UCSD-AML1 (cell line): ENCODE data around the gene FUCA2.
A peak's percentile ranks its signal among the peaks of the same experiment; 100 is the strongest.
"Not testable (repeated sequence)": the region's sequence is repeated elsewhere in the genome, so short reads cannot be mapped to it uniquely, and the experiment has no call there.

Experiments
- DNase-seq: peaks from one replicate; lab custom pipeline; 2025; ENCODE audit not compliant: unreplicated experiment; lab: John Stamatoyannopoulos, UW

The FUCA2 gene

DNA sequence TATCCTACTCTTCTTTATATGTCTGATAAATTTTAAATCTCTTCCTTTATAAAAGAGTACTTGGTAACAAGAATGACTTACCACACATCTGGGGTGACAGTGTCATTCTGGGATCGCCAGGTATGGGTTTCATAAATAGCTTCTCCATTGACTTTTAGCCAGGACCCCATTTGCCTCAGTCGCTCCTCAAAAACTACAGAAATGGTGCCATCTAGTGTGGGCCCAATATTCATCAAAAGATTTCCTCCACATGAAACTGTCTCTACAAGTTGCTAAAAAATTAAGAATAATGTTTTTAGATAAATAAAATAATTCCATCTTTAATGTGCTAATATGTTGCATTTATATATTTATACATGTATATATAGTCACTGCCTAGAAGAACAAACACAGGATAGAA lies 9.7 kb downstream of the FUCA2 start:
- DNase-seq: no peak

- no peak for DNase-seq
Measured at GRCh38 chr6:143498428-143498827, 13.1 kb downstream of the FUCA2 start.

DNA sequence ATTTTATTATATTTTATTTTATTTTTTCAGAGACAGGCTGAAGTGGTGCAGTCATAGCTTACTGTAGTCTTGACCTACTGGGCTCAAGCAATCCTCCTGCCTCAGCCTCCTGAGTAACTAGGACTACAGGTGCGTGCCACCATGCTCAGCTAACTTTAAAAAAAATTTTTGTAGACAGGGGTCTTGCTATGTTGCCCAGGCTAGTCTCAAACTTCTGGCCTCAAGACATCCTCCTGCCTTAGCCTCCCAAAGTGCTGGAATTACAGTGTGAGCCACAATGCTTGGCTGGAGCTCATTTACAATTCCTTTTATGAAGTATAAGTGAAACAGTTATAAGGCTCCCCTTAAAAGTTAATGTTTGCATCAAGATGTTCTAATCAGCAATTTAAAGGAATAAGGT lies 14.5 kb downstream of the FUCA2 start:
- no peak for DNase-seq

DNA sequence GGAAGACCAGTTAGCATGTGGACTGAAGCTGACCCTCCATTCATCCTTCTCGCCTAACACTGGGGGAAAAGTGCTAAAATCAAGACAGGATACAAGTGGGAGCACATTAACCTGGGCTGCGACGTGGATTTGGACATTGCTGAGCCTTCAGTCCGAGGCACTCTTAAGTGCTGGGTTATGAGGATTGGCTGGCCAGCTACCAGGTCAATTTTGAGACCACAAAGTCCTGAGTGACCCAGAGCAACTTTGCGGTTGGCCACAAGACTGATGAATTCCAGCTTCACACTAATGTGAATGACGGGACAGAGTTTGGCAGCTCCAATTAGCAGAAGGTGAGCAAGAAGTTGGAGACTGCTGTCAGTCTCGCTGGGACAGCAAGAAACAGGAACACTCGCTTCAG lies 20.7 kb downstream of the FUCA2 start:
- DNase-seq: no peak

- no peak for DNase-seq
Measured at GRCh38 chr6:143490244-143490643, 21.3 kb downstream of the FUCA2 start.

DNA sequence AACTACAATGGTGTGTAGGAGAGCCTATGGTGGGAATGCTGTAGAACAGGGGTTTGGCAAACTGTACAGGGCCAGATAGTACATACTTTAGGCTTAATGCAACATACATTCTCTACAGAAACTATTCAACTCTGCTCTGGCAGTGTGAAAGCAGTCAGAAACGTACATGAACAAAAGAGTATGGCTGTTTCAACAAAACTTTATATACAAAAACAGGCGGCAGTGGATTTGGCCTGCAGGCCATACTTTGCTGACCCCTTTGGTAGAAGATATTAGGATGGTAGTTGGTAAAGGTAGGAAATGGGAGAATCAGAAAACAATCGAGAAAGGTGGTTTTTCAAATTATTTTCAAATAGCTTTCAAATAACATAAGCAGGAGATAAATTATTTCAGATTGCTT lies 24.8 kb downstream of the FUCA2 start:
- no peak for DNase-seq

DNA sequence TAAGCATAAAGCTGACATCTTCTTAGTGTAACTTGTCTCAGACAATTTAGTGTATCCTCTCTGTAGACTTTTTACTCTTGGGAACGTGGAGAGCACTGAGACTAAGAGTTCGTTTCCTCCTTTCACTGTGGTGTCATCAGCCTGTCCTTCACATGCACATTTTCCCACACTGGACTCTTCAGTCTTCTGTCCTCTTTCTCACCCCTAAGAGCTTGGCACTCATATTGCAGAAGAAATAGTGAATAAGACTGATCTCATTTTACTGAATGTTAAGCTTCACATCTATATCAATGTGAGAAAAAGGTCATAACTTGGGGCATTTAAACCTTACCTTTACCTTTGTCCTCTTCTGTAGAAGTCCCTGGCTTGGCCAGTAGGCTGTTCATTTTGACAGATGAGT lies 25.6 kb downstream of the FUCA2 start:
- DNase-seq: no peak

DNA sequence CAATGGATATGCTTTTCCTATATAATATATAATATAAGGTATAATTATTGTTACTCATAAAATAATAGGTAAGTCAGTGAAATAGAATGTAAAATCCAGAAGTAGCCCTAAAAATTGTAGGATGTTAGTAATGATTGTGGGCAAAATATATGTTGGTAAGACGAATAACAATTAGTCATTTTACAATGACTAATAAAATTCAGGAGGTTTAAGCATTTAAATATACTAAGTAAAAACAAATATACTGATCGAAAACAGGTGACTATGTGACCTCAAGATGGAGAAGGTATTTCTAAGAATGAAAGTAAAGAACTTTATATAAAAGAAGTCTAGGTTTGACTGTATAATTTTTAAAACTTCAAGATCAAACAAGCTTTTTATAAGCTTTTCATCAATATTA lies 28.9 kb downstream of the FUCA2 start:
- DNase-seq: no peak

DNA sequence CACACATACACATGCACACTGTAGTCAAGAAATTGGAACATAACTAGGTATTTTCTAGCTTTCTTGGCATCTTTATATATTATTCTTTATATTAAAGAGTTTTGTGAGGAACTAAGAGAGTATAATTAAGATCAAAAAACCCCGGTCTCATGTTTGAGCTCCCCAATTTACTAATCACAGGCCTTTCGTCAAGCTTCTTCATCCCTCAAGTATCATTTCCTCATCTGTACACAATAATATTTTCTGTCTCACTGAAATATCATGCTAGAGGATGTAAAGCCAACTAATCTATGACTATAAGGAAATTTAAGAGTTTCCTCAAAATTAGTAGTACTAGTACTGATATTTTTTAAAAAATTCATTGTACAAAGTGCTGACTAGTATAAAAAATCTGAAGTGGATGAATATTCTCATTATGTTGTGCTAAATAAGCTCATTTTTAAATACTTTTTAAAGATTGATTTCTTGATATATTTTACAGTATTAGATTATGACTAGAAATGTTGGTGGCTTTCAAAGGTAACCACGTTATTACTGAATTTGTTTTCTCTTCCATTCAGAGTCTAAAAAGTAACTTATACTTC lies 32.9 kb downstream of the FUCA2 start:
- DNase-seq: no peak

DNA sequence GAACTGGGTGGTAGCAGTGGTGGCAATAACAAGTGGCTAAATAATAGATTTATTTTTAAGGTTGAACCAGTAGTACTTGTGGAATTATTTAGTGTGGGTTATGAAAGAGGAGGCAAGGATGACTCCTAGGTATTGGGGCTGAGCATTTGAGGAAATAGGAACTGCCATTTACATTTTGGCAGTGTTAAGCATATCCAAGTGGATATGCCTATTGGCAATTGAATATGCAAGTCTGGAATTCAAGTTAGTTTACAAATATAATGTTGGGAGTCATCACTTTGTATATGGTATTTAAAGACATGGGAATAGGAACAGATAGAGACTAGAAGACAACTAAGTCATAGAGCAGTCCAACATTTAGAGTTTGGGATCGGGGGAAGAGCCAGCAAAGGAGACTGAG lies 35.0 kb downstream of the FUCA2 start:
- DNase-seq: no peak

DNA sequence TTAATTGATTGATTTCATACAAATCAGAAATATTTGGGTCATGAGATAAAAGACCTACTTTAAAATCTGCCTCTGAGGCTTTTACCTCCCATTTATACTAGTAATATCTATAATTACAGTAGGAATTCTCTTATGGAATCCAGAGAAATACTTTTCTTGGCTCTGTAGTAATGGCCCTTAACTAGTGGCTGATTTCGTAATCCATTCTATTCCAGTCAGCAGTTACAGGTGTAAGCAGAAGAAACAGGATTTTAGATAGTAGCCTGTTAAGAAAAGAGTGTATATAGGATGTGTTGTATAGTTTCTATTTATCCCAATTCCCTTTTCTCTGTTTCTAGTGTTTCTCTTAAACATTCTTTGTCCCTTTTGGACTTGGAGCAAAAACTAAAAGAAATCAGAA lies 39.7 kb downstream of the FUCA2 start:
- no peak for DNase-seq

GRCh38 chr6:143468823-143469222 lies 42.7 kb downstream of the FUCA2 start:
- DNase-seq: not testable (repeated sequence)

- DNase-seq: no peak
Measured at GRCh38 chr6:143468026-143468425, 43.5 kb downstream of the FUCA2 start.

DNA sequence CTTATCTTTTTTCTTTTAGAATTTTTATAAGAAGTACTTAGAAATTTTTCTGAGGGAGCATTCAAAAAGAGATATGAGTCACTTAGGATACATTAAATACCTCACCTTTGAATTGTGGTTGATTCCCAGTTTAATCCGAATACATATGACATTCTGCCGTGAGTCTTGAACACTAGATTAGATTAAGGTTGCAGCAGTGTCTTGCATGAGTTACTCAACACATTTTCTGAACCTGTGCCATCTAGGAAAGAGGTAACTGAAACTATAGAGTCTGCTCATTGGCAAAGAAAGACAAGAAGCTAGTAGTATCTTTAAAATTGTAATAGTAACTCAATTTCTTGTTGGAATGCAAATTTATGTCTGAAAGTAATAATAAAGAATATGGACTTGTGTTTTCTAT lies 46.0 kb downstream of the FUCA2 start:
- DNase-seq: no peak

DNA sequence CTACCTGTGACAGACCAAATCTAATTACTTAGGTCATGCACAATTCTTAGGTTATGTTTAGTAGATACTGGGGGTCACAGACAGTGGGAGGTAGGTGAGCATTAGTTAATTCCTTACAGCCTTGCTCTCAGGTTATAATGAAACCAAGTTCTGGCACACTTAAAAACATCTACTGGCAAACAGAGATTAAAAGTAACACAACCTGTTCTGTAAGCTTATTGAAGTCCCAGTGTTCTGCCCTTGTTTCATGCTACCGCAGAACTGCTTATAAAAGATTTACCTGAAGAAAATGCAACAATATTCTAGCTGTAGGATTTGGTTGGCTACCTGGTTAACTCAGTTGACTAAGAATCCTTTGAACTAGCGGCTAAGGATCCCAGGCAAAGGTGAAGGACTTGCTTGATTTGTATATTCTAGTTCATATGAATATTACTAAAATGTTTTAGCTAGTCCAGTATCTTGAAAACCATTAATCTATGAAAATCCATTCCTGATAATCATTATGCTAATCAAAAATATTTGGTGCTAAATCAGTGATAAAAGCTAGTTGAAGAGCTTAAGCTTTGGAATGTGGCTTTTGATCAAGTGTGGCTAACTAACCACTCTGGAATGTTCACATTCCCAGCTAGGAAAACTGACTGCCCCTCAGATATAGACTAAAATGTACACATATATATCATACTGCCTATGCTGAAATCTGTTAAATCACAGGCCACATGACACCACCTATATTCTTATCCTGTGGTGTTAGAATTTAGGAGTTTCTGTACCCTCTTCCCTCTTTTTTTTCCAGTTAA lies 53.8 kb downstream of the FUCA2 start:
- no peak for DNase-seq

GRCh38 chr6:143451531-143451930 lies 60.0 kb downstream of the FUCA2 start:
- no peak for DNase-seq

DNA sequence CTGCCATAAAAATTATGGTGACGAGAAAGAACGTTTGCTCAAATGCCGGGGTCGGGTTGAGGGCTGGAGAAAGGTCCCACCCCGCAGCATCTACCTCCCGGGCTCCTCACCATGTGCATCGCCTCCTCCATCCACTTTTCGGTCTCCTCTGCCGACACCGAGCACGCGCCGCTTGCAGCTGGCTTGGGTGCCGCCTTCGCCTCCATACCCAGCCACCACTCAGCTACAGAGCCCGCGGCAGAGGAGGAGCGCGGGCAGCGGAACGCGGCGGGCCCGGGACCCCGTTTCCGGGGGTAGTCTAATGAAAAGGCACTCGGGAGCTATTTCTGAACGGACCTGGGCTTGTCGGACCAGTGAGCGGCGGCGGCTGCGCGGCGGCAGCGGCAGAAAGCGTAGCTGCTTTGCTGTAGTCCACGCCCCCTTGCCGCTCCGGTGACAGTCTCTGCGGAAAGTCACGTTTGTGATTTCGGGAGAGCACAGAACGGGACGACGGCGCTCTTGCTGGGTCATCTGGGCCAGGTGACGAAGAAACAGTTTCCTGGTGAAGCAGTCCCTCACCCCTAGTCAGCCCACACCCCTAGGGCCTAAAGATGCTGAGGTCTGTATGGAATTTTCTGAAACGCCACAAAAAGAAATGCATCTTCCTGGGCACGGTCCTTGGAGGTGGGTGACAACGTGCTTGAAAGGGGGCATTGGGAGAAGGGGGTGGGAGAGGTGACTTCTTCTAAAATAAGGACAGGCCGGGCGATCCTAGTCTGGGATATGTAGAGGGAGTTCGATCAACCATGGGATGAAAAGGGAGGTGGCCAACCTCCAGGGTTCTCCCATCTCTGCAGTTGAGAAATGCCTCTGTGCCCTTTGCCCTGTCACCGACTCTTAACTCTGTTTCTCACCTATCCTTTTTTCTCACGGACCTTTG lies 60.8 kb downstream of the FUCA2 start, which contains the start of the genes ADAT2 and PEX3:
ADAT2 (minus strand) TSS at position 243 of the 919 bp plus-strand sequence; CDS start at position 206, 37 bp downstream.
PEX3 (plus strand) TSS at position 353 of the 919 bp plus-strand sequence; CDS start at position 591, 238 bp downstream.
- DNase-seq: peak; percentile 93

- peak; percentile 78 for DNase-seq
Measured at GRCh38 chr6:143449714-143450452, 61.6 kb downstream of the FUCA2 start.

DNA sequence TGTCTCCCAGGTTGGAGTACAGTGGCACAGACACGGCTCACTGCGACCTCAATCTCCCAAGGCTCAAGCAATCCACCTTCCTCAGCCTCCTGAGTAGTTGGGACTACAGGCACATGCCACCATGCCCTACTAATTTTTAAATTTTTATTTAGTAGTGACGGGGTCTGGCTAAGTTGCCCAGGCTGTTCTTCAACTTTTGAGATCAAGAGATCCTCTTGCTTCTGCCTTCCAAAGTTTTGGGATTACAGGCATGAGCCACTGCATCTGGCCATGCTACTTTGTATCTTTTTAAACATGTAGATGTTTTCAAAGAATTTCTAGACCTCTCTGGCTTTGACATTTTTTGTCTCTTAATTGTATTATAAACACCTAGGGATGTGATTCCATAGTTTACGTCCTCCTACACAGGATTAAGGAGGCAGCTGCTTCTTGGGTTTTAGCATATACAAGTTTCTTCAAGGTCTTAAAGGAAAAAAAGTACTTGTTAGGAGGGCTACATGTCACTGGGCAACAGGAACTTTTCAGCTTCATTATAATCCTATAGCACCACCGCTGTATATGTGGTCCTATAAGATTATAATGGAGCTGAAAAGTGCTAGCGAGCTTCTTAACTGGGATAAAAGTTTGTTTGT lies 62.3 kb downstream of the FUCA2 start:
- DNase-seq: no peak

- DNase-seq: not testable (repeated sequence)
Measured at GRCh38 chr6:143447865-143448264, 63.7 kb downstream of the FUCA2 start.
